ENCODE measurements around the gene TBC1D22A. TPM values are rescaled to one million over a fixed set of nuclear protein-coding genes. Genes with fewer than 3 reads are reported as not detected.

The TBC1D22A gene
- total RNA-seq, 1 experiment from 2014 or later, result 27.6 TPM

GRCh38 chr22:47071807-47072641 is 309.6 kb downstream of the TBC1D22A start:
- Mint-ChIP-seq H3K27ac (ENCODE audit: unreplicated experiment) (no peak overlapping the region), H3K4me1 (ENCODE audit: low read depth, unreplicated experiment) (no peaks in the 10 kb centered on the region), H3K27me3 (ENCODE audit: unreplicated experiment) (no peaks in the 10 kb centered on the region), H3K9me3 (ENCODE audit: low read depth, unreplicated experiment) (peaks cover 5% of the 10 kb centered on the region), H3K4me3 (ENCODE audit: low read depth, unreplicated experiment) (no peak overlapping the region), H3K36me3 (ENCODE audit: insufficient read depth, unreplicated experiment) (no peaks in the 10 kb centered on the region)
- TF ChIP-seq, protein P1, sequence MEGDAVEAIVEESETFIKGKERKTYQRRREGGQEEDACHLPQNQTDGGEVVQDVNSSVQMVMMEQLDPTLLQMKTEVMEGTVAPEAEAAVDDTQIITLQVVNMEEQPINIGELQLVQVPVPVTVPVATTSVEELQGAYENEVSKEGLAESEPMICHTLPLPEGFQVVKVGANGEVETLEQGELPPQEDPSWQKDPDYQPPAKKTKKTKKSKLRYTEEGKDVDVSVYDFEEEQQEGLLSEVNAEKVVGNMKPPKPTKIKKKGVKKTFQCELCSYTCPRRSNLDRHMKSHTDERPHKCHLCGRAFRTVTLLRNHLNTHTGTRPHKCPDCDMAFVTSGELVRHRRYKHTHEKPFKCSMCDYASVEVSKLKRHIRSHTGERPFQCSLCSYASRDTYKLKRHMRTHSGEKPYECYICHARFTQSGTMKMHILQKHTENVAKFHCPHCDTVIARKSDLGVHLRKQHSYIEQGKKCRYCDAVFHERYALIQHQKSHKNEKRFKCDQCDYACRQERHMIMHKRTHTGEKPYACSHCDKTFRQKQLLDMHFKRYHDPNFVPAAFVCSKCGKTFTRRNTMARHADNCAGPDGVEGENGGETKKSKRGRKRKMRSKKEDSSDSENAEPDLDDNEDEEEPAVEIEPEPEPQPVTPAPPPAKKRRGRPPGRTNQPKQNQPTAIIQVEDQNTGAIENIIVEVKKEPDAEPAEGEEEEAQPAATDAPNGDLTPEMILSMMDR (IDR thresholded peaks at IDR 0.05; ENCODE audit: unreplicated experiment), result no peak
- no TSS peak for BruUV-seq (replicated peaks)
- CTCF ChIA-PET, result no interaction called here
- DNase-seq, result no peak
- intact Hi-C loops (cut with micrococcal nuclease; ENCODE audit: unreplicated experiment), result no loop called here

- TF ChIP-seq, protein P1 (IDR thresholded peaks at IDR 0.05; ENCODE audit: unreplicated experiment), result no peak
- H3K9me3 Mint-ChIP-seq (ENCODE audit: low read depth, unreplicated experiment), result peaks cover 5% of the 10 kb centered on the region
- intact Hi-C loops (cut with micrococcal nuclease; ENCODE audit: unreplicated experiment), result no loop called here
- H3K4me1 Mint-ChIP-seq (ENCODE audit: low read depth, unreplicated experiment), result no peaks in the 10 kb centered on the region
- no TSS peak for BruUV-seq (replicated peaks)
- CTCF ChIA-PET, result no interaction called here
- no peaks in the 10 kb centered on the region for H3K36me3 Mint-ChIP-seq (ENCODE audit: insufficient read depth, unreplicated experiment)
- no peak for DNase-seq
- no peak overlapping the region for H3K27ac Mint-ChIP-seq (ENCODE audit: unreplicated experiment)
- H3K27me3 Mint-ChIP-seq (ENCODE audit: unreplicated experiment), result no peaks in the 10 kb centered on the region
- H3K4me3 Mint-ChIP-seq (ENCODE audit: low read depth, unreplicated experiment), result no peak overlapping the region
These were observed 310.2 kb downstream of the TBC1D22A start for GRCh38 chr22:47072642-47072967.

- CTCF ChIA-PET, result no interaction called here
- no peaks in the 10 kb centered on the region for H3K36me3 Mint-ChIP-seq (ENCODE audit: insufficient read depth, unreplicated experiment)
- no peak for DNase-seq
- no peak overlapping the region for H3K4me3 Mint-ChIP-seq (ENCODE audit: low read depth, unreplicated experiment)
- H3K27ac Mint-ChIP-seq (ENCODE audit: unreplicated experiment), result no peak overlapping the region
- peaks cover 5% of the 10 kb centered on the region for H3K9me3 Mint-ChIP-seq (ENCODE audit: low read depth, unreplicated experiment)
- intact Hi-C loops (cut with micrococcal nuclease; ENCODE audit: unreplicated experiment), result no loop called here
- TF ChIP-seq, protein P1 (IDR thresholded peaks at IDR 0.05; ENCODE audit: unreplicated experiment), result no peak
- no TSS peak for BruUV-seq (replicated peaks)
- no peaks in the 10 kb centered on the region for H3K4me1 Mint-ChIP-seq (ENCODE audit: low read depth, unreplicated experiment)
- H3K27me3 Mint-ChIP-seq (ENCODE audit: unreplicated experiment), result no peaks in the 10 kb centered on the region
These were observed 310.6 kb downstream of the TBC1D22A start for GRCh38 chr22:47073075-47073474.

- TF ChIP-seq, protein P1 (IDR thresholded peaks at IDR 0.05; ENCODE audit: unreplicated experiment), result no peak
- intact Hi-C loops (cut with micrococcal nuclease; ENCODE audit: unreplicated experiment), result no loop called here
These were observed 311.7 kb downstream of the TBC1D22A start for GRCh38 chr22:47074105-47074504.

More at GRCh38 chr22:47074105-47074504, 311.7 kb downstream of the TBC1D22A start:
- Mint-ChIP-seq H3K4me1 (ENCODE audit: low read depth, unreplicated experiment) (no peaks in the 10 kb centered on the region), H3K27me3 (ENCODE audit: unreplicated experiment) (no peaks in the 10 kb centered on the region), H3K36me3 (ENCODE audit: insufficient read depth, unreplicated experiment) (no peaks in the 10 kb centered on the region), H3K4me3 (ENCODE audit: low read depth, unreplicated experiment) (no peak overlapping the region), H3K27ac (ENCODE audit: unreplicated experiment) (no peak overlapping the region), H3K9me3 (ENCODE audit: low read depth, unreplicated experiment) (peaks cover 7% of the 10 kb centered on the region)
- DNase-seq, result no peak
- CTCF ChIA-PET, result no interaction called here
- BruUV-seq (replicated peaks), result no TSS peak
